ENCODE results near the gene CPNE5. TPM values are rescaled to one million over a fixed set of nuclear protein-coding genes. Genes with fewer than 3 reads are reported as not detected.
"Not testable (repeated sequence)": the region's sequence is repeated elsewhere in the genome, so short reads cannot be mapped to it uniquely, and the experiment has no call there.

CPNE5 gene
- total and polyA plus RNA-seq, 12 donors, result 0.26 to 3.5 (median 1.1) TPM; not detected in 1

- DNase-seq, result no peak
- TF ChIP-seq POLR2A (IDR thresholded peaks at IDR 0.05) (no peak), CTCF (IDR thresholded peaks at IDR 0.05) (no peak)
- no peaks in the 10 kb centered on the region for H3K27me3 ChIP-seq
- H3K9me3 ChIP-seq (replicated peaks in 1 of 3), result no peaks in the 10 kb centered on the region
- intact Hi-C loops (cut with DNase I), result no loop called here
- WGBS, 4 donors, result 72 to 90% (median 83%) methylated on average over 6 to 7 of the region's 7 CpGs
- no peak overlapping the region for H3K4me3 ChIP-seq
- H3K36me3 ChIP-seq (replicated peaks in 1 of 2), result no peaks in the 10 kb centered on the region
- H3K27ac ChIP-seq, result no peak overlapping the region
- no peaks in the 10 kb centered on the region for H3K4me1 ChIP-seq (replicated peaks in 1 of 2)
Measured at GRCh38 chr6:36815962-36816735, 23.1 kb downstream of the CPNE5 start.

- Histone ChIP-seq H3K27ac (no peak overlapping the region), H3K4me1 (replicated peaks in 1 of 2) (no peaks in the 10 kb centered on the region), H3K9me3 (replicated peaks in 1 of 3) (no peaks in the 10 kb centered on the region), H3K4me3 (no peak overlapping the region), H3K27me3 (no peaks in the 10 kb centered on the region), H3K36me3 (replicated peaks in 1 of 2) (no peaks in the 10 kb centered on the region)
- WGBS, 4 donors, result 87 to 91% (median 90%) methylated on average over 7 of the region's 7 CpGs
- TF ChIP-seq POLR2A (IDR thresholded peaks at IDR 0.05) (no peak), CTCF (IDR thresholded peaks at IDR 0.05) (no peak)
- intact Hi-C loops (cut with DNase I), result no loop called here
- no peak for DNase-seq
Measured at GRCh38 chr6:36814249-36814648, 25.0 kb downstream of the CPNE5 start.

GRCh38 chr6:36813526-36813925 lies 25.7 kb downstream of the CPNE5 start:
- WGBS, 4 donors, result 64 to 82% (median 65%) methylated on average over 3 of the region's 3 CpGs
- no peaks in the 10 kb centered on the region for H3K36me3 ChIP-seq (replicated peaks in 1 of 2)
- no peak for TF ChIP-seq POLR2A (IDR thresholded peaks at IDR 0.05)
- no peak for TF ChIP-seq CTCF (IDR thresholded peaks at IDR 0.05)
- H3K4me3 ChIP-seq, result no peak overlapping the region
- no peak for DNase-seq
- H3K4me1 ChIP-seq (replicated peaks in 1 of 2), result no peaks in the 10 kb centered on the region
- H3K9me3 ChIP-seq (replicated peaks in 1 of 3), result no peaks in the 10 kb centered on the region
- no peak overlapping the region for H3K27ac ChIP-seq
- no peaks in the 10 kb centered on the region for H3K27me3 ChIP-seq
- intact Hi-C loops (cut with DNase I), result no loop called here

GRCh38 chr6:36813047-36813446 lies 26.2 kb downstream of the CPNE5 start:
- H3K36me3 ChIP-seq (replicated peaks in 1 of 2); intact Hi-C loops (cut with DNase I); H3K9me3 ChIP-seq (replicated peaks in 1 of 3); H3K27ac ChIP-seq; DNase-seq; H3K27me3 ChIP-seq; H3K4me3 ChIP-seq; H3K4me1 ChIP-seq (replicated peaks in 1 of 2): not testable (repeated sequence)
- WGBS, 4 donors, result 86 to 88% (median 87%) methylated on average over 3 of the region's 3 CpGs

Data from adrenal gland (tissue), 12 donors.